Esophagus squamous epithelium (tissue), 4 donors: Measurements from ENCODE around the gene SMURF2.

ENCODE experiments used
- POLR2A ChIP-seq, 4 donors: fragments of 450-650 bp; IDR thresholded peaks; one replicate each; pipeline ENCODE4 v1.6.1; 2017; ENCODE audit warnings: antibody characterized with exemption in 4 of 4, mild to moderate bottlenecking in 4 of 4, moderate library complexity in 3 of 4
- TF ChIP-seq, protein P1 (sequence below), 6 experiments: fragments of 450-650 bp in 4 of 6; fragments of 200-600 bp in 2 of 6; sonication (generic) in 2 of 6; IDR thresholded peaks; one replicate each; pipeline ENCODE4 v1.5.1; 2016 to 2019; ENCODE audit warnings: antibody characterized with exemption in 6 of 6, mild to moderate bottlenecking in 4 of 6, moderate library complexity in 4 of 6

DNA sequence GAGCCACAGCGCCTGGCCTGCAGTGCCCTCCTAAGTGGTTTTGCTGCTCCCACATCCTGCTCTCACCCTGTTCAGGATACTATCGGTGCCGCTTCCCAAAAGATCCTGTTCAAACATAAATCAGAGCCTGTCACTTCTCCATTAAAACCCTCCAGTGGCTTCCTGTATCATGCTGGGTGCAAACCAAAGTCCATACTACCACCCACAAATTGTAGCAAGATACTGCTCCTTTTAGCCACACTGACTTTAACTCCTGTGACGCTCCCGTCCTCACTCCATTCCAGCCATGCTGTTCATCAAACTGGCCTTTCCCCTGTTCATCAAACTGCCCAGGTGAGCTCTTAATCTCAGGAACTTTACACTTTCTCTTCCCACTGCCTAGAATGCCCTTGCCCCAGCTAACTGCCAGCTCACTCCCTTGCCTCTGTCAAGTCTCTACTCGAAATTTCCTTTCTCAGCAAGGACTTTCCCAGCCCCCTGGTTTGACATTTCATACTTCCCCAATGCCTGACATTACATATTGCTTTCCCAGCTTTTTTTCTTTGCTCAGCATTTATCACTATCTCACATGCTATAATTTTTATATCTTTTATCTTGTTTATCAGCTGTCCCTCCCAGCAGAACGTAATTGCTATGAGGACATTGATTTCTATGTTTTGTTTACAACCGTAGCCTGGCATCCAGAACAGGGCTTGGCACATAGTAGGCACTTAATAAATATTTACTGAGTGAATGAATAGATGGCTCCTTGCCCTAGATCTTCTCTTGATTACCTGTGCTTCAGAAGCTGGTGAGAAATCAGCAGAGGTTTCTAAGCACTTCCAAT is 44.3 kb upstream of the SMURF2 start:
- TF ChIP-seq, protein P1, sequence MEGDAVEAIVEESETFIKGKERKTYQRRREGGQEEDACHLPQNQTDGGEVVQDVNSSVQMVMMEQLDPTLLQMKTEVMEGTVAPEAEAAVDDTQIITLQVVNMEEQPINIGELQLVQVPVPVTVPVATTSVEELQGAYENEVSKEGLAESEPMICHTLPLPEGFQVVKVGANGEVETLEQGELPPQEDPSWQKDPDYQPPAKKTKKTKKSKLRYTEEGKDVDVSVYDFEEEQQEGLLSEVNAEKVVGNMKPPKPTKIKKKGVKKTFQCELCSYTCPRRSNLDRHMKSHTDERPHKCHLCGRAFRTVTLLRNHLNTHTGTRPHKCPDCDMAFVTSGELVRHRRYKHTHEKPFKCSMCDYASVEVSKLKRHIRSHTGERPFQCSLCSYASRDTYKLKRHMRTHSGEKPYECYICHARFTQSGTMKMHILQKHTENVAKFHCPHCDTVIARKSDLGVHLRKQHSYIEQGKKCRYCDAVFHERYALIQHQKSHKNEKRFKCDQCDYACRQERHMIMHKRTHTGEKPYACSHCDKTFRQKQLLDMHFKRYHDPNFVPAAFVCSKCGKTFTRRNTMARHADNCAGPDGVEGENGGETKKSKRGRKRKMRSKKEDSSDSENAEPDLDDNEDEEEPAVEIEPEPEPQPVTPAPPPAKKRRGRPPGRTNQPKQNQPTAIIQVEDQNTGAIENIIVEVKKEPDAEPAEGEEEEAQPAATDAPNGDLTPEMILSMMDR (IDR thresholded peaks at IDR 0.05): no peak
- no peak for TF ChIP-seq POLR2A (IDR thresholded peaks at IDR 0.05)
